Posterior vena cava (tissue), 2 donors: ENCODE data around the gene KAZN. TPM values are rescaled to one million over a fixed set of nuclear protein-coding genes. Genes with fewer than 3 reads are reported as not detected.

Experiments used
- DNase-seq: peaks from one replicate; pipeline ENCODE4 v3.0.0-alpha.2; 2020; ENCODE audit warnings: low spot score
- intact Hi-C, 2 donors: fragments of 100-400 bp; cut with DNase I; formaldehyde crosslinking; loops; one replicate each; pipeline versions ENCODE4 v1.14.1 to v1.14.2; 2022 to 2023
- total RNA-seq, 2 donors: library from RNA; stranded (reverse); fragmentation: NEBNext Ultra II Directional; extraction: Animal tissue kit (Norgen Biotek cat#: 25700); gene quantifications; one replicate each; pipeline ENCODE4 v1.2.1, GENCODE V29; 2021
- donor health status: DM: yes; HTN: yes; CAD: no.
- donor health status: DM: yes; HTN: yes; CAD: no.

KAZN gene
- total RNA-seq, 2 donors from 2014 or later: 6.2 to 10.8 TPM

DNA sequence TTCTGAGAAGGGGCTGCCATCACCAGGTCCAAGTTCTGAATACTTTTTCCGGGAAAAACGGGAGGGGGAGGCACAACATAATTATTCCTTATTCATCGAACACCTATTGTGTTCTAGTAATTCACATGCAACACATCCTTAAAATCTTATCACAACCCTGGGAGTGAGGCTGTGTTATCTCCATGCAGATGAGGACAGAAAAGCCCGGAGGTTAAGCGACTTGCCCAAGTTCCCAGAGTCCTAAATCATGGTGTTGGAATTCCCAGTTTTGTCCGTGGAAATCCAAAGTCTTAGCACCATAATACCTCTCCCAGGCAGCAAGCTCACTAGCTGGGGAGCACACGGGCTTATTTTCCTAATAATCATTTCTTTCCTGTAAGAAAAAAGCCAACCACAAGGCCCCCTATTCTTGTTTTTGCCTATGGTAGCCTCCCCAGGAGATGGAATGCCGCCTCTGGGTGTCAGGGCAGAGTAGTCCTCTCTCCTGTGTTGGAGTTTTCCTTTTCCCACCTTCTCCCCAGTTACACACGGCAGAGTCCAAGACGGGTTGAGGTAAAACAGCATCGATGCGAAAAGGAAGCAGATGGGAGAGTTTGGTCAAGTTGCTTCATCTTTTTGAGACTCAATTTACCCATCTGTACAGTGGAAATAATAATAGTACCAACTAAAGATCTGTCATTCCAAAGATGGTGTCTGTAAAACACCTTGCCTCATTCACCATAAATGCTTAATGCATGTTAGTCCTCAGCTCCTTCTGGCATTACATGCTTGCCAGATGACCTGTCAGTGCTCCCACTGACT is 327.1 kb downstream of the KAZN start:
- DNase-seq: no peak
- intact Hi-C loops: loop anchor here in 1 of 2 donors (10.0 kb wide), 1 partner anchor 99 kb away; no protein-coding TSS in a partner anchor

GRCh38 chr1:14926229-14926628 is 327.7 kb downstream of the KAZN start:
- intact Hi-C loops: loop anchor here in 1 of 2 donors (10.0 kb wide), 1 partner anchor 99 kb away; no protein-coding TSS in a partner anchor
- no peak for DNase-seq

DNA sequence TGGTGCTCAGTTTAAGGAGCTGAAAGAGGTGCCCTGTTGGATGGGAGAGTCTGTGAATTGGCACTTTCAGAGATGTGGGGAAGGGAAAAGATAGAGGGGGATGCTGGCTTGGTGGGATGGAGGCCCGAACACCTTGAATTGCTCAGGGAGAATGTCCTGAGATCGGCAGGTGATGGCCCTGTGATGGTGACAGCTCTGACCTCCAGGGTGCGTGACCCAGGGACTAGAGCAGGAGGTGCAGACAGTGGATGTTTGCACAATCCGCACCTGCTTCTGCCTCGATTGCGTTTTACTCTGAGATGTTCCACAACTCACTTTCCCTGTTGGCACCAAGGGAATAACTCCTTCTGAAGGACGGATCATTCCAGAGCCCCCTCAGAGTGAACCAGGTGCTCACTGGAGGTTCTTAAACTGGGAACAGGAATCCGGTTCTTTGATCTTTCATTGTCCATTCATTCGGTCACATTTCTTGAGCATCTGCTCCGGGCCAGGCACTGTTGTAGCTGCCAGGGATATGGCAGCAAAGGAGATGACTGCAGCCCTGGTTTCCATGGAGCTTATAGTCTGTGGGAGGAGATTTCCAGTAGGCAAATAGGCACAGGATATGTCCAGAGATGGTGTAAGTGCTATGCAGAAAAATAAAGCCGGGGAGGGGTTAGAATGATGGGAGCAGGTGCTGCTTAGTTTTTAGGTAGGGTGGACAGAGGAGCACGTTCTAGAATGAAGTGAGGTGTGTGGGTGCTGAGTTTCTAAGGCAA is 328.5 kb downstream of the KAZN start:
- DNase-seq: no peak
- intact Hi-C loops: loop anchor here in 1 of 2 donors (10.0 kb wide), 1 partner anchor 98 kb away; no protein-coding TSS in a partner anchor

GRCh38 chr1:14928412-14928811 is 329.9 kb downstream of the KAZN start:
- intact Hi-C loops: loop anchor here in 1 of 2 donors (10.0 kb wide), 1 partner anchor 96 kb away; no protein-coding TSS in a partner anchor
- no peak for DNase-seq

GRCh38 chr1:14928886-14929546 is 330.5 kb downstream of the KAZN start:
- intact Hi-C loops: loop anchor here in 1 of 2 donors (10.0 kb wide), 1 partner anchor 96 kb away; no protein-coding TSS in a partner anchor
- no peak for DNase-seq

DNA sequence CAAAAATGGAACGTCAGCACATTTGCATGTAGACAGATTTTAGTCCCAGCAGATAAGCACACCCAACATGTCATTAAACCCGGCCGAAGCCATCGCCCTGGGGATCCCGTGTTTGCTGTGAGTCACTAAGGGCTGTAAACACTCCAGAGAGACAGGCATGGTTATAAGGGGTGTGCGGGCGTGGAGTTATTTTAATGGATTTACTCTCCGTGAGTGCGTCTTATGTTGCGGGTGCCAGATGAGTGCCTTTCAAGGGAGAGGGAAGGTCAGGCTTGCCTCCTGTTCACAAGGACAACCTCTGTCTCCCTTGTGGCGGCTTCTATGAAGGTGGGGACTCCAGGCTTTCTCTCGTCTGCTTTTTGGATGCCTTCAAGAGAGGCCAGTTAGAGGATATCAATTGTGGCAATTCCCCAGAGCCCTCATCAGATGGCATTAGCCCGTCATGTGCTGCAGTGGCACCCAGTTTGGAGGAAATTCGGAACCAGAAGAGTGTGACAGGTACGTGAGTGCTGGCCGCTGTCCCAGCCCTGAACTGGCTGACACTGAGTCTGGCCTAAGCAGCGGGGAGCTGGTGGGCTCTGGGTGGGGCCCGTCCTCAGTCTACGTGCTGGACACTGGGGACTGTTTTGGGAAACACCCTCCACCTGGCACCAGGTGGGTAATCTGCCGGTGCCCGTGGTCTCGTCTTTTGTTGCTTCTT is 331.2 kb downstream of the KAZN start:
- intact Hi-C loops: loop anchor here in 1 of 2 donors (10.0 kb wide), 1 partner anchor 95 kb away; no protein-coding TSS in a partner anchor
- DNase-seq: no peak

GRCh38 chr1:14930247-14930965 is 331.9 kb downstream of the KAZN start:
- DNase-seq: no peak
- intact Hi-C loops: no loop called here

DNA sequence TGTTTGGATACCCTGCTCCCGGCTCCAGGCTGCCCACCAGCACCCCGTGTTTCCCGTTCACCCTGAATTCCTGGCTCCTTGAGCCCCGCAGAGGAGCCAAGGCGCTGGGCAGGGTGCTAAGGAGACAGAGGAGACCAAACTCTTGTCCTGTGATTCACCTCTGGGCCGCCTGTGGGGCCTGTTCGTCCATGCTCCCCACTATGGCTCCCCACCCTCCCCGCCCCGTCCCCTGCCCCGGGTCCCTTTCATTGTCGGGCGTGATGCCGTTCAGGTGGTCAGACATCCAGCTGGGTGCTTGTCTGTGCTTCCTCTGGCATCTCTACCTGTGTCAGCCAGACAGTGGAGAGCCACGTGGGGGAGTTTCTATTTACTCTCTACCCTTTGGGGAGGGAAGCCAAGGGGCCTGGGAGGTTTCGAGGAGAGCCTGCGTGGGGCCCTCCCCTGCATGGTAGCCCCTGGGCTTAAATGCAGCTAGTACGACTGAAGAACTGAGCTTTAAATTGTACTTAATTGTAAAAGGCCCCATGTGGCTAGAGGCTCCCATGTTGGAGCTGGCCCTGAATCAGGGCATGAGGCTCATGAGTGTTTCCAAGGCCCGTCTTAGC is 333.7 kb downstream of the KAZN start:
- DNase-seq: no peak
- intact Hi-C loops: no loop called here

DNA sequence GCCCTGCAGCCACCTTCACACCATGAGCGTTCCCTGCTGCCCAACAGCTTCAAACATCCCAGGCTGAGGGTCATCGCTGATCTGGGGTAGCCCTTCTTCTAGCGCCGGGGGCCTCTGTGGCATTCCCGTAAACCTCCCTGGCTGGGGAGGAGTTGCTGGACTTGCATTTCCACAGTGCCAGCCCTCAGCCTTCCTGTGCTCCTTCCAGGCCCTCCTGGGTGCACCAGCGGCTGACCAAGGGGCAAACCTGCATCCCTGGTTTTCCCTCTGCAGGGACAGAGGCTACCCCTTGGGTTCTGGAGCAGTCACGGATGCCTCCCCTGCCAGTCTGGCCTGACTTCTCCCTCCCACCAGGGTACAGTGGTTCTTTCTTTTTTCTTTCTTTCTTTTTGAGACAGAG is 336.4 kb downstream of the KAZN start:
- intact Hi-C loops: no loop called here
- no peak for DNase-seq

- no peak for DNase-seq
- intact Hi-C loops: no loop called here
Observed at GRCh38 chr1:14936815-14937214, 338.3 kb downstream of the KAZN start.

- no peak for DNase-seq
- intact Hi-C loops: no loop called here
Observed at GRCh38 chr1:14937288-14937949, 338.9 kb downstream of the KAZN start.

DNA sequence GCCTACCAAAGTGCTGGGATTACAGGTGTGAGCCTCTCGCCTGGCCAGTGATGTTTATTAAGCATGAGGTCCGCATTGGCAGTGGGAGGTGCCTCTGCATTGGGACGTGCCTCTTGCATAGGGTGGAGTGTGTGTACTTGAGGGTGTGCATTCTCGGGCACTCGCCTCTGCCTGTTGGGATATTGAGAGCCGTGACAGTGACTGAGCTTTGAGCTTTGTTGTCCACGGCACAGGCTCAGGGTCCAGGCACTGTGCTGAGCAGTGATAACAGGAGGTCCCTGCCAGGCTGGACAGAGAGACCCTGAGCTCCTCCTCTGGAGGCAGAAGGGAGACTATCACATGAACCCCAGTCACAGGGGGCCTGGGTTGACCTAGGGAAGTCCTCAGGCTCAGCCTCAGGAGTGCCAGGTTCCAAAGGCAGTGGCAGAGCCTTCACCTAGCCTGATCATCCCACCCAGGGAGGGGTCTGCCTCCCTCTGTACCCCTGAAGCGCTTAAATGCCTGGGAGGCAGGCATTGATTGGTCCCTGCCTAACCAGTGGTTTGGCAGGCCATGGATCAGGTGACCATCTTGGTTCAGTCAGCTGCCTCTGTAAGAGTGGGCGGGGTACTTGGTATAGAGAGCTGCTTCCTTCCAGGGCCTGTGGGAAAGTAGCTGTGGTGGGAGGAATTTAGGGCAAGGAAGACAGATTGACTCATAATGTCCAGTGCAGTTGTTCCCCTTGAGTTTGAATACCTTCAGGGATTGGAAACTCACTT is 341.2 kb downstream of the KAZN start:
- no peak for DNase-seq
- intact Hi-C loops: no loop called here

DNA sequence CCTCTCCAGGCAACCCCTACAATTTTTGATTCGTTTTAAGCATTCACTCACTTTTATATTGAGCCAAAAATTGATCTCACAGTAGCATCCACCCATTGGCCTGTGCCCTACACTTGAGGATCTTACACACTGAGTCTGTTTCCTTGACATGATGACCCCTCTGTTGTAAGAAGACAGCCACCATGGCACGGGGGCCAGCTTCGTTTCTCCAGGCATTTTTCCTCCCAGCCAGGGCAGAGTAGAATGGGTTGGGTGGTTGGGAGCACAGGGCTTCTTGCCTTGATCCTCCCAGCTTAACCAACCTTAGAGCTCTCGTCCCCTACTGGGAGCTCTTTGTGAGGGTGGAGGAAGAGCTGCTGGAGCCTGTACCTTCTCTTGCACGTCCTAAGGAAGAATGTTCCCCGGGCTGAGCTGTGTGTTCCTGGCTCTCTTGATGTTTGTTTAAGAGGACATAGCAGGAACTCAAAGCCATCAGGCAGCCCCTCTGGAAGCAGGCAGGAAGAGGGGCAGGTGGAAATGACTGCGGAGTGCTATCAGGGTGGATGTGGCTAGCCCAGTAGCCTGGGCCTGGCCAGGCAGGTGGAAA is 341.9 kb downstream of the KAZN start:
- DNase-seq: no peak
- intact Hi-C loops: no loop called here

GRCh38 chr1:14941864-14942263 is 343.4 kb downstream of the KAZN start:
- intact Hi-C loops: no loop called here
- no peak for DNase-seq

- no peak for DNase-seq
- intact Hi-C loops: no loop called here
Observed at GRCh38 chr1:14944471-14944985, 346.0 kb downstream of the KAZN start.
